OCI-LY7 (cell line): ENCODE results near the gene WDFY2. TPM values are rescaled to one million over a fixed set of nuclear protein-coding genes. Genes with fewer than 3 reads are reported as not detected.
A peak's percentile ranks its signal among the peaks of the same experiment; 100 is the strongest.

ENCODE experiments used
- BruUV-seq: library from RNA; stranded (reverse); fragments of 400-500 nt; replicated peaks from 2 replicates; lab custom pipeline; 2021; lab: Mats Ljungman, UMichigan
- CTCF ChIA-PET: fragments of 300-600 bp; sonication (Branson Sonifier 250); formaldehyde crosslinking; loops from one replicate; lab custom pipeline; 2022; ENCODE audit warnings: antibody characterized with exemption; ENCODE audit not compliant: unreplicated experiment; lab: Charles Lee
- POLR2A ChIA-PET: fragments of 300-600 bp; sonication (Branson Sonifier 250); formaldehyde crosslinking; loops from one replicate; lab custom pipeline; 2022; ENCODE audit warnings: antibody characterized with exemption; lab: Charles Lee
- DNase-seq: peaks from one replicate; pipeline ENCODE4 v3.0.0-alpha.2; 2015; ENCODE audit warnings: low spot score
- H2AFZ ChIP-seq: fragments of 200-600 bp; sonication (generic), shearing (Covaris generic); 2 replicates; pipeline ENCODE4 v1.6.1; 2014; ENCODE audit warnings: mild to moderate bottlenecking, antibody characterized with exemption, low read length, moderate library complexity
- H3K27ac ChIP-seq: fragments of 200-600 bp; sonication (generic); 2 replicates; pipeline ENCODE4 v1.5.1; 2014; ENCODE audit warnings: mixed run types, low read depth, mild to moderate bottlenecking, moderate library complexity, low read length, inconsistent platforms; ENCODE audit not compliant: poor library complexity, severe bottlenecking
- H3K36me3 ChIP-seq: fragments of 200-600 bp; sonication (generic); 2 replicates; pipeline ENCODE4 v1.6.1; 2014; ENCODE audit warnings: mild to moderate bottlenecking, antibody characterized with exemption, low read length, moderate library complexity, mixed read lengths; ENCODE audit not compliant: insufficient read depth
- H3K4me1 ChIP-seq: fragments of 200-600 bp; sonication (generic); 2 replicates; pipeline ENCODE4 v1.5.1; 2014; ENCODE audit warnings: mild to moderate bottlenecking, low read length; ENCODE audit not compliant: insufficient read depth, poor library complexity, severe bottlenecking
- H3K4me2 ChIP-seq: fragments of 200-600 bp; sonication (generic); 2 replicates; pipeline ENCODE4 v1.6.1; 2014; ENCODE audit warnings: mild to moderate bottlenecking, low read length
- H3K4me3 ChIP-seq: fragments of 200-600 bp; sonication (generic); 2 replicates; pipeline ENCODE4 v1.5.1; 2014; ENCODE audit warnings: mild to moderate bottlenecking, low read depth, low read length; ENCODE audit not compliant: poor library complexity, severe bottlenecking
- H3K79me2 ChIP-seq: fragments of 200-600 bp; sonication (generic); 2 replicates; pipeline ENCODE4 v1.6.1; 2016; ENCODE audit warnings: low read depth, mild to moderate bottlenecking, low read length, moderate library complexity, mixed read lengths; ENCODE audit not compliant: insufficient read depth
- H3K9me2 ChIP-seq: fragments of 200-600 bp; sonication (generic); 2 replicates; pipeline ENCODE4 v1.6.1; 2016; ENCODE audit warnings: mild to moderate bottlenecking, low read length, mixed read lengths; ENCODE audit not compliant: insufficient read depth
- H3K9me3 ChIP-seq: fragments of 200-600 bp; sonication (generic); 2 replicates; pipeline ENCODE4 v1.6.1; 2014; ENCODE audit warnings: mild to moderate bottlenecking, mixed run types, low read length, mixed read lengths
- H4K20me1 ChIP-seq: fragments of 200-600 bp; sonication (generic); 2 replicates; pipeline ENCODE4 v1.6.1; 2014; ENCODE audit warnings: mild to moderate bottlenecking, antibody characterized with exemption, low read length, moderate library complexity, mixed read lengths; ENCODE audit not compliant: insufficient read depth
- CTCF ChIP-seq: fragments of 200-600 bp; sonication (generic); conservative IDR thresholded peaks from 2 replicates; pipeline ENCODE4 v1.5.1; 2014; ENCODE audit warnings: mild to moderate bottlenecking, antibody characterized with exemption, low read length, moderate library complexity, mixed read lengths
- EZH2phosphoT487 ChIP-seq: fragments of 200-600 bp; sonication (generic); IDR thresholded peaks from 2 replicates; pipeline ENCODE4 v1.6.1; 2018; ENCODE audit warnings: low read depth, borderline replicate concordance, mild to moderate bottlenecking, mixed run types, antibody characterized with exemption, low read length, moderate library complexity, mixed read lengths
- intact Hi-C: fragments of 100-400 bp; cut with micrococcal nuclease; formaldehyde crosslinking; loops from one replicate; pipeline ENCODE4 v1.10.0; 2022; ENCODE audit not compliant: unreplicated experiment
- total RNA-seq, 2 experiments: library from RNA; depleted of rRNA in 1 of 2; stranded (reverse); fragments of >200 nt in 1 of 2; shearing (Covaris generic) in 1 of 2; gene quantifications; 2 replicates each; pipeline ENCODE4 v1.2.3, GENCODE V29; 2014 to 2022

WDFY2 gene
- total RNA-seq, 2 experiments from 2014 or later: 6.4 to 18.1 TPM

GRCh38 chr13:51802631-51803418 is 218.6 kb downstream of the WDFY2 start:
- ChIA-PET CTCF (interaction anchor here (0.6 to 0.7 kb wide), 2 partner anchors 29 to 238 kb away, joined by 3 read pairs; no protein-coding TSS in a partner anchor), POLR2A (interaction anchor here (0.6 to 2.8 kb wide), 7 partner anchors 10 to 371 kb away, joined by 3 to 6 read pairs (median 3); partner anchors contain the start of gene INTS6)
- TF ChIP-seq CTCF (no peak), EZH2phosphoT487 (no peak)
- intact Hi-C loops: no loop called here
- Histone ChIP-seq H3K9me2 (no peaks in the 10 kb centered on the region), H3K4me3 (peak overlapping the region; percentile 84), H3K4me1 (peaks cover 77% of the 10 kb centered on the region), H4K20me1 (no peaks in the 10 kb centered on the region), H3K4me2 (peak overlapping the region; percentile 86), H3K36me3 (0 out of 2 replicates have a peak, but pooled peaks cover 8% of the 10 kb centered on the region), H3K27ac (peak overlapping the region; percentile 67), H3K79me2 (peaks cover 10% of the 10 kb centered on the region; the same call in 1 of the 2 replicates), H2AFZ (peak overlapping the region; percentile 79; the same call in 1 of the 2 replicates), H3K9me3 (no peaks in the 10 kb centered on the region)
- DNase-seq: no peak
- no TSS peak for BruUV-seq

- POLR2A ChIA-PET: interaction anchor here (0.9 to 2.8 kb wide), 4 partner anchors 9 to 350 kb away, joined by 3 to 6 read pairs (median 5); partner anchors contain the start of gene INTS6
- BruUV-seq: no TSS peak
- CTCF ChIA-PET: interaction anchor here (0.7 kb wide), 1 partner anchor 28 kb away, joined by 3 read pairs; no protein-coding TSS in a partner anchor
- H3K79me2 ChIP-seq: peaks cover 10% of the 10 kb centered on the region; the same call in 1 of the 2 replicates
- 0 out of 2 replicates have a peak, but pooled peaks cover 8% of the 10 kb centered on the region for H3K36me3 ChIP-seq
- no peaks in the 10 kb centered on the region for H3K9me3 ChIP-seq
- H2AFZ ChIP-seq: peak within 1 kb of the TSS; percentile 79
- H3K9me2 ChIP-seq: no peaks in the 10 kb centered on the region
- H3K4me2 ChIP-seq: peak within 1 kb of the TSS; percentile 86
- peak within 1 kb of the TSS; percentile 84 for H3K4me3 ChIP-seq
- TF ChIP-seq EZH2phosphoT487 (no peak), CTCF (peak; percentile 41; the same call in 1 of the 2 replicates)
- peak within 1 kb of the TSS; percentile 67 for H3K27ac ChIP-seq
- intact Hi-C loops: loop anchor here (2.0 kb wide), 1 partner anchor 351 kb away; the partner anchor contains the start of gene INTS6
- peaks cover 75% of the 10 kb centered on the region for H3K4me1 ChIP-seq
- peak; percentile 92 for DNase-seq
- H4K20me1 ChIP-seq: no peaks in the 10 kb centered on the region
Measured at GRCh38 chr13:51803422-51804294, 219.4 kb downstream of the WDFY2 start, which contains the start of gene DHRS12. DHRS12 (minus strand) TSS chr13:51804163; CDS start chr13:51799659, 4,504 bp downstream.
